ENCODE measurements around the gene S100A2. TPM values are rescaled to one million over a fixed set of nuclear protein-coding genes. Genes with fewer than 3 reads are reported as not detected.

S100A2 gene
- total and polyA plus RNA-seq, 2 experiments from 2014 or later, result 1.7 to 8.6 TPM

GRCh38 chr1:153599847-153600246 is 34.2 kb upstream of the S100A2 start:
- Histone ChIP-seq H3K36me3 (ENCODE audit: low read depth) (peaks cover 22% of the 10 kb centered on the region), H3K4me1 (ENCODE audit: insufficient read depth) (peaks cover 22% of the 10 kb centered on the region; the same call in 1 of the 2 replicates), H3K27ac (no peak overlapping the region), H3K27me3 (replicated peaks; ENCODE audit: insufficient read depth) (no peaks in the 10 kb centered on the region), H3K9me3 (ENCODE audit: low read depth) (no peaks in the 10 kb centered on the region), H2AFZ (no peak overlapping the region), H3F3A (ENCODE audit: insufficient read depth) (peaks cover 75% of the 10 kb centered on the region), H3K79me2 (ENCODE audit: insufficient read depth) (peaks cover 8% of the 10 kb centered on the region), H4K20me1 (ENCODE audit: insufficient read depth) (no peaks in the 10 kb centered on the region), H3K9me2 (ENCODE audit: insufficient read depth) (no peaks in the 10 kb centered on the region), H3K9ac (no peak overlapping the region), H3K4me3 (no peak overlapping the region), H3K4me2 (ENCODE audit: unreplicated experiment) (no peak overlapping the region)
- WGBS, 2 experiments (ENCODE audit: low coverage in 1 of 2, low lambda C conversion rate in 2 of 2, missing lambda C conversion rate in 2 of 2), result 84% methylated on average over 7 of the region's 7 CpGs
- in situ Hi-C loops (cut with MboI), result no loop called here
- no peak for TF ChIP-seq EZH2 (IDR thresholded peaks at IDR 0.05; ENCODE audit: insufficient read depth, poor library complexity, severe bottlenecking)
- TF ChIP-seq EZH2phosphoT487 (IDR thresholded peaks at IDR 0.05; ENCODE audit: insufficient read depth, low read depth), result no peak
- DNase-seq, result no peak

GRCh38 chr1:153598309-153599172 is 32.9 kb upstream of the S100A2 start:
- H3F3A ChIP-seq (ENCODE audit: insufficient read depth), result peaks cover 62% of the 10 kb centered on the region
- in situ Hi-C loops (cut with MboI), result no loop called here
- H3K9me3 ChIP-seq (ENCODE audit: low read depth), result no peaks in the 10 kb centered on the region
- no peaks in the 10 kb centered on the region for H3K9me2 ChIP-seq (ENCODE audit: insufficient read depth)
- peak; percentile 58 for DNase-seq
- H2AFZ ChIP-seq, result no peak overlapping the region
- peaks cover 22% of the 10 kb centered on the region; the same call in 1 of the 2 replicates for H3K4me1 ChIP-seq (ENCODE audit: insufficient read depth)
- no peaks in the 10 kb centered on the region for H3K79me2 ChIP-seq (ENCODE audit: insufficient read depth)
- H3K9ac ChIP-seq, result no peak overlapping the region
- TF ChIP-seq EZH2phosphoT487 (IDR thresholded peaks at IDR 0.05; ENCODE audit: insufficient read depth, low read depth) (no peak), EZH2 (IDR thresholded peaks at IDR 0.05; ENCODE audit: insufficient read depth, poor library complexity, severe bottlenecking) (no peak)
- peak overlapping the region; percentile 38 for H3K4me2 ChIP-seq (ENCODE audit: unreplicated experiment)
- H3K27ac ChIP-seq, result peak overlapping the region; percentile 39
- H3K4me3 ChIP-seq, result no peak overlapping the region
- no peaks in the 10 kb centered on the region for H4K20me1 ChIP-seq (ENCODE audit: insufficient read depth)
- H3K36me3 ChIP-seq (ENCODE audit: low read depth), result peaks cover 10% of the 10 kb centered on the region; the same call in 1 of the 2 replicates
- H3K27me3 ChIP-seq (replicated peaks; ENCODE audit: insufficient read depth), result no peaks in the 10 kb centered on the region
- 66 to 67% methylated on average over 7 of the region's 7 CpGs for WGBS, 2 experiments (ENCODE audit: low coverage in 1 of 2, low lambda C conversion rate in 2 of 2, missing lambda C conversion rate in 2 of 2)

GRCh38 chr1:153597206-153597605 is 31.6 kb upstream of the S100A2 start:
- H3K9ac ChIP-seq, result no peak overlapping the region
- in situ Hi-C loops (cut with MboI), result no loop called here
- WGBS, 2 experiments (ENCODE audit: low coverage in 1 of 2, low lambda C conversion rate in 2 of 2, missing lambda C conversion rate in 2 of 2), result 76 to 80% methylated on average over 6 of the region's 6 CpGs
- TF ChIP-seq EZH2 (IDR thresholded peaks at IDR 0.05; ENCODE audit: insufficient read depth, poor library complexity, severe bottlenecking), result no peak
- TF ChIP-seq EZH2phosphoT487 (IDR thresholded peaks at IDR 0.05; ENCODE audit: insufficient read depth, low read depth), result no peak
- no peaks in the 10 kb centered on the region for H4K20me1 ChIP-seq (ENCODE audit: insufficient read depth)
- H3K4me1 ChIP-seq (ENCODE audit: insufficient read depth), result peaks cover 22% of the 10 kb centered on the region; the same call in 1 of the 2 replicates
- DNase-seq, result peak; percentile 73
- peaks cover 48% of the 10 kb centered on the region for H3F3A ChIP-seq (ENCODE audit: insufficient read depth)
- H3K79me2 ChIP-seq (ENCODE audit: insufficient read depth), result no peaks in the 10 kb centered on the region
- no peak overlapping the region for H3K4me3 ChIP-seq
- H2AFZ ChIP-seq, result no peak overlapping the region
- peaks cover 10% of the 10 kb centered on the region; the same call in 1 of the 2 replicates for H3K36me3 ChIP-seq (ENCODE audit: low read depth)
- H3K27me3 ChIP-seq (replicated peaks; ENCODE audit: insufficient read depth), result no peaks in the 10 kb centered on the region
- H3K4me2 ChIP-seq (ENCODE audit: unreplicated experiment), result no peak overlapping the region
- no peaks in the 10 kb centered on the region for H3K9me2 ChIP-seq (ENCODE audit: insufficient read depth)
- peak overlapping the region; percentile 45 for H3K27ac ChIP-seq
- H3K9me3 ChIP-seq (ENCODE audit: low read depth), result no peaks in the 10 kb centered on the region

GRCh38 chr1:153592748-153593147 is 27.1 kb upstream of the S100A2 start:
- H3K9me2 ChIP-seq (ENCODE audit: insufficient read depth), result no peaks in the 10 kb centered on the region
- 71 to 74% methylated on average over 4 of the region's 4 CpGs for WGBS, 2 experiments (ENCODE audit: low coverage in 1 of 2, low lambda C conversion rate in 2 of 2, missing lambda C conversion rate in 2 of 2)
- no peaks in the 10 kb centered on the region for H3K27me3 ChIP-seq (replicated peaks; ENCODE audit: insufficient read depth)
- no peaks in the 10 kb centered on the region for H3K9me3 ChIP-seq (ENCODE audit: low read depth)
- H3K9ac ChIP-seq, result no peak overlapping the region
- in situ Hi-C loops (cut with MboI), result no loop called here
- no peak overlapping the region for H2AFZ ChIP-seq
- H3K4me3 ChIP-seq, result no peak overlapping the region
- H3K36me3 ChIP-seq (ENCODE audit: low read depth), result no peaks in the 10 kb centered on the region
- no peak overlapping the region for H3K27ac ChIP-seq
- no peak for DNase-seq
- no peak overlapping the region for H3K4me2 ChIP-seq (ENCODE audit: unreplicated experiment)
- TF ChIP-seq EZH2phosphoT487 (IDR thresholded peaks at IDR 0.05; ENCODE audit: insufficient read depth, low read depth), result no peak
- TF ChIP-seq EZH2 (IDR thresholded peaks at IDR 0.05; ENCODE audit: insufficient read depth, poor library complexity, severe bottlenecking), result no peak
- H4K20me1 ChIP-seq (ENCODE audit: insufficient read depth), result no peaks in the 10 kb centered on the region
- H3K79me2 ChIP-seq (ENCODE audit: insufficient read depth), result no peaks in the 10 kb centered on the region
- 0 out of 2 replicates have a peak, but pooled peaks cover 6% of the 10 kb centered on the region for H3K4me1 ChIP-seq (ENCODE audit: insufficient read depth)
- peaks cover 16% of the 10 kb centered on the region for H3F3A ChIP-seq (ENCODE audit: insufficient read depth)
